PC-3 (cell line): ENCODE measurements around the gene ZNF792. TPM values are rescaled to one million over a fixed set of nuclear protein-coding genes. Genes with fewer than 3 reads are reported as not detected.

Experiments used
- ATAC-seq: fragments of 200-7000 bp; cut with Tn5 transposase; 2 replicates; pipeline ENCODE4 v1.9.1; 2020; ENCODE audit warnings: mild to moderate bottlenecking, moderate library complexity
- BruUV-seq: library from RNA; stranded (reverse); fragments of 400-500 nt; replicated peaks from 2 replicates; lab custom pipeline; 2021; lab: Mats Ljungman, UMichigan
- CTCF ChIA-PET: fragments of 300-600 bp; sonication (Branson Sonifier 250); formaldehyde crosslinking; loops from one replicate; lab custom pipeline; 2022; ENCODE audit warnings: antibody characterized with exemption; lab: Charles Lee
- POLR2A ChIA-PET: fragments of 300-600 bp; sonication (Branson Sonifier 250); formaldehyde crosslinking; loops from one replicate; lab custom pipeline; 2022; ENCODE audit warnings: antibody characterized with exemption; ENCODE audit not compliant: unreplicated experiment; lab: Charles Lee
- DNase-seq: peaks from one replicate; pipeline ENCODE4 v3.0.0-alpha.2; 2015
- H2AFZ ChIP-seq: fragments of 300-600 bp; sonication (generic); 2 replicates; pipeline ENCODE4 v1.6.0; 2016; ENCODE audit warnings: antibody characterized with exemption, low read length
- H3F3A ChIP-seq: fragments of 300-600 bp; sonication (generic); one replicate; pipeline ENCODE4 v1.6.0; 2017; ENCODE audit warnings: antibody characterized with exemption, low read length, control low read depth, mild to moderate bottlenecking; ENCODE audit not compliant: unreplicated experiment
- H3K27ac ChIP-seq: fragments of 300-600 bp; sonication (generic); 2 replicates; pipeline ENCODE4 v1.5.1; 2016; ENCODE audit warnings: mild to moderate bottlenecking, low read length
- H3K27me3 ChIP-seq: fragments of 300-600 bp; sonication (generic); 2 replicates; pipeline ENCODE4 v1.6.1; 2016; ENCODE audit warnings: low read length, mixed read lengths
- H3K36me3 ChIP-seq: fragments of 300-600 bp; sonication (generic); 2 replicates; pipeline ENCODE4 v1.6.1; 2016; ENCODE audit warnings: low read depth, mixed run types, low read length, mixed read lengths
- H3K4me1 ChIP-seq: fragments of 300-600 bp; sonication (generic); 2 replicates; pipeline ENCODE4 v1.5.1; 2016; ENCODE audit warnings: low read length; ENCODE audit not compliant: insufficient read depth
- H3K4me2 ChIP-seq: fragments of 300-600 bp; sonication (generic); 2 replicates; pipeline ENCODE4 v1.6.0; 2016; ENCODE audit warnings: low read length
- H3K4me3 ChIP-seq: fragments of 300-600 bp; sonication (generic); 2 replicates; pipeline ENCODE4 v1.5.1; 2016; ENCODE audit warnings: mild to moderate bottlenecking, low read length, mixed read lengths
- H3K79me2 ChIP-seq: fragments of 300-600 bp; sonication (generic); 2 replicates; pipeline ENCODE4 v1.6.1; 2017; ENCODE audit warnings: low read length, mixed read lengths
- H3K9ac ChIP-seq: fragments of 300-600 bp; sonication (generic); 2 replicates; pipeline ENCODE4 v1.6.0; 2016; ENCODE audit warnings: mild to moderate bottlenecking, low read length
- H3K9me2 ChIP-seq: fragments of 300-600 bp; sonication (generic); replicated peaks from 2 replicates; pipeline ENCODE4 v1.6.1; 2016; ENCODE audit warnings: mixed run types, low read length, mixed read lengths
- H3K9me3 ChIP-seq: fragments of 300-600 bp; sonication (generic); 2 replicates; pipeline ENCODE4 v1.6.1; 2016; ENCODE audit warnings: low read length, mixed read lengths
- H4K20me1 ChIP-seq: fragments of 300-600 bp; sonication (generic); 2 replicates; pipeline ENCODE4 v1.6.1; 2016; ENCODE audit warnings: low read length, mixed read lengths
- EZH2 ChIP-seq: fragments of 300-600 bp; sonication (generic); IDR thresholded peaks from one replicate; pipeline ENCODE4 v1.6.1; 2017; ENCODE audit warnings: antibody characterized with exemption, mild to moderate bottlenecking, low read length; ENCODE audit not compliant: unreplicated experiment
- EZH2phosphoT487 ChIP-seq: fragments of 300-600 bp; sonication (generic); IDR thresholded peaks from 2 replicates; pipeline ENCODE4 v1.6.1; 2018; ENCODE audit warnings: mild to moderate bottlenecking, antibody characterized with exemption, low read length, borderline replicate concordance
- intact Hi-C: fragments of 100-400 bp; cut with micrococcal nuclease; formaldehyde crosslinking; loops from 2 replicates; pipeline ENCODE4 v1.9.0; 2023
- total RNA-seq: library from RNA; depleted of rRNA; stranded (reverse); fragments of >200 nt; gene quantifications from 2 replicates; pipeline ENCODE4 v1.2.3, GENCODE V29; 2014
- TF ChIP-seq, protein P1 (sequence below): fragments of 300-600 bp; sonication (generic); conservative IDR thresholded peaks from 2 replicates; pipeline ENCODE4 v1.5.1; 2017; ENCODE audit warnings: antibody characterized with exemption, low read depth, mild to moderate bottlenecking, low read length

ZNF792 gene
- total RNA-seq, 1 experiment from 2014 or later, result 6.3 TPM

DNA sequence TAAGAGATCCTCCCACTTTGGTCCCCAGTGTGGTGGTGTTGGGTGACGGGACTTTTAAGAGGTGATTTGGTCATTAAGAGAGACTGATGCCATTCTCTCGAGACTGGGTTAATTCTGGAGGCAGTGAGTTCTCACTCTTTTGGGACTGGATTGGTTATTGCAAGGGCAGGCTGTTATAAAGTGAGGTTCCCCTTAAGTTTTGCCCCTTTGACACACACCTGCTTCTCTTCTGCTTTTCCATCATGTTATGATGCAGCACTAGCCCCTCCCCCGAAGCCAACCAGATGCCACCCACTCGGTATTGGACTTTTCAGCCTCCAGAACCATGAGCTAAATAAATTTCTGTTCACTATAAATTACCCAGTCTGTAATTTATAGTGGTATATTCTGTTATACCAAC, 19.8 kb upstream of the ZNF792 start:
- POLR2A ChIA-PET, result no interaction called here
- Histone ChIP-seq H3K27me3 (no peaks in the 10 kb centered on the region), H3K9me3 (no peaks in the 10 kb centered on the region), H3K36me3 (no peaks in the 10 kb centered on the region), H3K27ac (no peak overlapping the region), H2AFZ (no peak overlapping the region), H4K20me1 (no peaks in the 10 kb centered on the region), H3K4me1 (no peaks in the 10 kb centered on the region), H3K9me2 (no peaks in the 10 kb centered on the region), H3K9ac (no peak overlapping the region), H3K4me3 (no peak overlapping the region), H3F3A (no peaks in the 10 kb centered on the region), H3K79me2 (no peaks in the 10 kb centered on the region), H3K4me2 (no peak overlapping the region)
- ATAC-seq (no peak), DNase-seq (no peak)
- intact Hi-C loops, result no loop called here
- TF ChIP-seq EZH2phosphoT487 (no peak), EZH2 (no peak)
- TF ChIP-seq, protein P1, sequence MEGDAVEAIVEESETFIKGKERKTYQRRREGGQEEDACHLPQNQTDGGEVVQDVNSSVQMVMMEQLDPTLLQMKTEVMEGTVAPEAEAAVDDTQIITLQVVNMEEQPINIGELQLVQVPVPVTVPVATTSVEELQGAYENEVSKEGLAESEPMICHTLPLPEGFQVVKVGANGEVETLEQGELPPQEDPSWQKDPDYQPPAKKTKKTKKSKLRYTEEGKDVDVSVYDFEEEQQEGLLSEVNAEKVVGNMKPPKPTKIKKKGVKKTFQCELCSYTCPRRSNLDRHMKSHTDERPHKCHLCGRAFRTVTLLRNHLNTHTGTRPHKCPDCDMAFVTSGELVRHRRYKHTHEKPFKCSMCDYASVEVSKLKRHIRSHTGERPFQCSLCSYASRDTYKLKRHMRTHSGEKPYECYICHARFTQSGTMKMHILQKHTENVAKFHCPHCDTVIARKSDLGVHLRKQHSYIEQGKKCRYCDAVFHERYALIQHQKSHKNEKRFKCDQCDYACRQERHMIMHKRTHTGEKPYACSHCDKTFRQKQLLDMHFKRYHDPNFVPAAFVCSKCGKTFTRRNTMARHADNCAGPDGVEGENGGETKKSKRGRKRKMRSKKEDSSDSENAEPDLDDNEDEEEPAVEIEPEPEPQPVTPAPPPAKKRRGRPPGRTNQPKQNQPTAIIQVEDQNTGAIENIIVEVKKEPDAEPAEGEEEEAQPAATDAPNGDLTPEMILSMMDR, result no peak
- CTCF ChIA-PET, result no interaction called here
- BruUV-seq, result no TSS peak

DNA sequence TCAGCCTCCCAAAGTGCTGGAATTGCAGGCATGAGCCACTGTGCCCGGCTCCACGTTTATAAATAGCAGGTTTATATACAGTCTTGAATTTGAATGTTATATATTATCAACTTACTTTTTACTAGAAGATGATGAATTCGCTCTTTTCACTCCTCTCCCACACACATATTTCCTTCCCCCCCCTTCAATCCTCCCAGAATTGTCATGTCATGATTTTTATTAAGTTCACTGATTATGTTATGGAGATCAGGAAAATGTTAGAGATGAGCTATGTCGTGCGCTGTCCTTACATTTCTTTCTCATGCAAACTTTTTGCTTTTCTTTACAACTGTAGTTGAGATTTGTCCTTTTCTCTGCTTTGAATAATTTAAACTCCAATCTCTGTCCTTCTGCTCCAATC, 18.2 kb upstream of the ZNF792 start:
- H3K27ac ChIP-seq, result no peak overlapping the region
- no peaks in the 10 kb centered on the region for H3K36me3 ChIP-seq
- POLR2A ChIA-PET, result no interaction called here
- intact Hi-C loops, result no loop called here
- CTCF ChIA-PET, result no interaction called here
- BruUV-seq, result no TSS peak
- H3F3A ChIP-seq, result no peaks in the 10 kb centered on the region
- no peak overlapping the region for H3K4me3 ChIP-seq
- H3K79me2 ChIP-seq, result no peaks in the 10 kb centered on the region
- H3K9ac ChIP-seq, result no peak overlapping the region
- ATAC-seq (no peak), DNase-seq (no peak)
- H3K9me2 ChIP-seq, result no peaks in the 10 kb centered on the region
- H3K9me3 ChIP-seq, result no peaks in the 10 kb centered on the region
- no peaks in the 10 kb centered on the region for H3K4me1 ChIP-seq
- no peaks in the 10 kb centered on the region for H4K20me1 ChIP-seq
- no peak for TF ChIP-seq EZH2
- no peak for TF ChIP-seq EZH2phosphoT487
- TF ChIP-seq, protein P1, result no peak
- H3K27me3 ChIP-seq, result no peaks in the 10 kb centered on the region
- H3K4me2 ChIP-seq, result no peak overlapping the region
- no peak overlapping the region for H2AFZ ChIP-seq

DNA sequence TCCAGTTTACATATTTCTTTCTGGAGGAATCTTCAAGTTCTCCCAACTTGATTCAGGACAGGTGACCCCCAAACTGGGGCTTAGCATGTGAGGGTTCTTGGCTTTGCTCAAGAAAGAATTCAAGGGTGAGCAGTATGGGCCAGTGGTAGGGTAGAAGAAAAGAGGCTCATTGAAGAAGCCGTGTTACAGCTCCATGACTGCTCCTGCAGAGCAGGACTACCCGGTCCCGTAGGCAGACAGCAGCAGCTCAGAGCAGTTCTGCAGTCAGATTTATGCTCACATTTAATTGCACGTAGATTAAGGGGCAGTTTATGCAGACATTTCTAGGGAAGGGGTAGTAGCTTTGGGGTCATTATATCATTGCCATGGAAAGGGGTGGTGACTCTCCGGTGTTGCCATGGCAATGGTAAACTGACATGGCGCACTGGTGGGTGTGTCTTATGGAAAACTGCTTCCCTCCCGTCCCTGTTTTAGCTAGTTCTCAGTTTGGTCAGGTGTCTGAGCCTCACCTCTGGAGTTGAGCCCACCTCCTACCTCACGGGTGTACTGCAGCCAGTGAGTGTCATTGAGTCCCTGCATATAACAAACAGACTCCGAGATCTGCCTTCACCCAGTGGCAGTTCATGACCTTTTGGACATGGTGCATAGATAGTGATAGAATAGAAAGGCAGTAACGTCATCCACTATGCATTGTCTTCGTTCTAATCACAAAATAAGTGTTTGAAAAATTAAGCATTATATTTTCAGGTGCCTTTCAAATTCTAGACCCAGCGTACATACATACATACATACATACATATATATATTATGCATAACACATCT, 16.0 kb upstream of the ZNF792 start:
- POLR2A ChIA-PET, result no interaction called here
- TF ChIP-seq, protein P1, result no peak
- TF ChIP-seq EZH2phosphoT487 (no peak), EZH2 (no peak)

More for the DNA sequence above, 16.0 kb upstream of the ZNF792 start:
- no peak for DNase-seq
- H3K36me3 ChIP-seq, result no peaks in the 10 kb centered on the region
- H3K4me2 ChIP-seq, result no peak overlapping the region
- no TSS peak for BruUV-seq
- H3K79me2 ChIP-seq, result no peaks in the 10 kb centered on the region
- no peaks in the 10 kb centered on the region for H3K27me3 ChIP-seq
- no peak overlapping the region for H3K27ac ChIP-seq
- H4K20me1 ChIP-seq, result no peaks in the 10 kb centered on the region
- H3K4me3 ChIP-seq, result no peak overlapping the region
- CTCF ChIA-PET, result no interaction called here
- no peak for ATAC-seq
- no peaks in the 10 kb centered on the region for H3K4me1 ChIP-seq
- H3F3A ChIP-seq, result no peaks in the 10 kb centered on the region
- H3K9ac ChIP-seq, result no peak overlapping the region
- intact Hi-C loops, result no loop called here
- H2AFZ ChIP-seq, result no peak overlapping the region
- H3K9me3 ChIP-seq, result no peaks in the 10 kb centered on the region
- no peaks in the 10 kb centered on the region for H3K9me2 ChIP-seq
